CD14-positive monocyte (primary cell): Measurements from ENCODE around the gene CACNB4. TPM values are rescaled to one million over a fixed set of nuclear protein-coding genes. Genes with fewer than 3 reads are reported as not detected.
A peak's percentile ranks its signal among the peaks of the same experiment; 100 is the strongest.

Source experiments
- DNase-seq, 3 donors: peaks; one replicate each; pipeline ENCODE4 v3.0.0-alpha.2; 2011 to 2022
- H2AFZ ChIP-seq: 2 replicates; pipeline ENCODE4 v1.6.0; 2012; ENCODE audit warnings: mild to moderate bottlenecking, low read depth, low read length, inconsistent platforms; ENCODE audit not compliant: insufficient read depth, poor library complexity, severe bottlenecking
- H3K27ac ChIP-seq, 2 donors: 1 replicate in 1 of 2; 2 replicates in 1 of 2; pipeline ENCODE4 v1.5.1; 2012 to 2013; ENCODE audit warnings: low read length in 2 of 2, control low read depth in 1 of 2, inconsistent platforms in 1 of 2, low read depth in 1 of 2, mild to moderate bottlenecking in 1 of 2
- H3K27me3 ChIP-seq, 2 donors: one replicate each; pipeline versions ENCODE4 v1.6.0 to v1.6.1; 2011 to 2013; ENCODE audit warnings: low read length in 2 of 2; ENCODE audit not compliant: control insufficient read depth in 2 of 2, insufficient read depth in 2 of 2
- H3K36me3 ChIP-seq, 2 donors: replicated peaks in 1 of 2; 1 replicate in 1 of 2; 2 replicates in 1 of 2; pipeline versions ENCODE4 v1.5.1 to v1.6.1; 2012 to 2013; ENCODE audit warnings: low read length in 2 of 2, control low read depth in 1 of 2, inconsistent platforms in 1 of 2, mild to moderate bottlenecking in 1 of 2; ENCODE audit not compliant: insufficient read depth in 2 of 2, control insufficient read depth in 1 of 2
- H3K4me1 ChIP-seq, 2 donors: 1 replicate in 1 of 2; 2 replicates in 1 of 2; pipeline versions ENCODE4 v1.5.1 to v1.6.1; 2012 to 2013; ENCODE audit warnings: low read length in 2 of 2, control low read depth in 1 of 2, inconsistent platforms in 1 of 2, mild to moderate bottlenecking in 1 of 2, moderate library complexity in 1 of 2; ENCODE audit not compliant: insufficient read depth in 2 of 2, control insufficient read depth in 1 of 2
- H3K4me2 ChIP-seq: replicated peaks from 2 replicates; pipeline ENCODE3; 2012; ENCODE audit warnings: low read length, moderate library complexity, mild to moderate bottlenecking; ENCODE audit not compliant: poor library complexity, severe bottlenecking; ENCODE audit errors: extremely low read depth
- H3K4me3 ChIP-seq, 3 experiments: fragments of 200-600 bp in 1 of 3; sonication (generic) in 1 of 3; replicated peaks in 1 of 3; 1 replicate in 2 of 3; 2 replicates in 1 of 3; pipeline ENCODE4 v1.5.1; 2011 to 2013; ENCODE audit warnings: low read length in 3 of 3, mild to moderate bottlenecking in 3 of 3, control low read depth in 2 of 3, low read depth in 2 of 3, inconsistent platforms in 1 of 3, moderate library complexity in 1 of 3
- H3K79me2 ChIP-seq: 2 replicates; pipeline ENCODE4 v1.6.0; 2012; ENCODE audit warnings: mild to moderate bottlenecking, control low read depth, inconsistent platforms, low read length, moderate library complexity; ENCODE audit not compliant: insufficient read depth
- H3K9ac ChIP-seq: 2 replicates; pipeline ENCODE4 v1.6.0; 2017; ENCODE audit warnings: low read length, mild to moderate bottlenecking; ENCODE audit not compliant: insufficient read depth, poor library complexity, severe bottlenecking
- H3K9me3 ChIP-seq, 2 donors: replicated peaks in 1 of 2; 1 replicate in 1 of 2; 2 replicates in 1 of 2; pipeline versions ENCODE4 v1.5.1 to v1.6.1; 2012 to 2013; ENCODE audit warnings: low read length in 2 of 2, control low read depth in 1 of 2; ENCODE audit not compliant: control insufficient read depth in 1 of 2, insufficient read depth in 1 of 2
- H4K20me1 ChIP-seq: 2 replicates; pipeline ENCODE4 v1.6.0; 2012; ENCODE audit warnings: mild to moderate bottlenecking, low read length, control low read depth, moderate library complexity; ENCODE audit not compliant: insufficient read depth
- H3K27ac Mint-ChIP-seq, 7 donors: one replicate each; pipeline ENCODE4 v1.8.0; 2020; ENCODE audit warnings: mild to moderate bottlenecking in 7 of 7, mixed read lengths in 7 of 7, moderate library complexity in 6 of 7, inconsistent platforms in 2 of 7
- H3K27me3 Mint-ChIP-seq, 3 donors: one replicate each; pipeline ENCODE4 v1.8.0; 2021 to 2022; ENCODE audit warnings: low read depth in 3 of 3, mild to moderate bottlenecking in 3 of 3, mixed read lengths in 3 of 3, moderate library complexity in 3 of 3, inconsistent platforms in 1 of 3
- H3K36me3 Mint-ChIP-seq, 2 donors: one replicate each; pipeline ENCODE4 v1.8.0; 2020; ENCODE audit warnings: mixed read lengths in 2 of 2, inconsistent platforms in 1 of 2, mild to moderate bottlenecking in 1 of 2
- H3K4me1 Mint-ChIP-seq: one replicate; pipeline ENCODE4 v1.8.0; 2020; ENCODE audit warnings: mild to moderate bottlenecking, mixed read lengths
- H3K4me3 Mint-ChIP-seq, 2 donors: one replicate each; pipeline ENCODE4 v1.8.0; 2020; ENCODE audit warnings: mild to moderate bottlenecking in 2 of 2, mixed read lengths in 2 of 2, moderate library complexity in 1 of 2
- H3K9me3 Mint-ChIP-seq, 7 donors: one replicate each; pipeline ENCODE4 v1.8.0; 2020 to 2022; ENCODE audit warnings: mixed read lengths in 7 of 7, mild to moderate bottlenecking in 6 of 7, moderate library complexity in 6 of 7, inconsistent platforms in 2 of 7
- WGBS: methylation state at CpG from one replicate; pipeline ENCODE4 v1.1.5; 2013; ENCODE audit warnings: missing lambda C conversion rate; ENCODE audit not compliant: insufficient coverage; 5-methylcytosine and 5-hydroxymethylcytosine counted together
- intact Hi-C, 2 donors: fragments of 100-400 bp; cut with micrococcal nuclease; formaldehyde crosslinking; loops; one replicate each; pipeline versions ENCODE4 v1.15.0 to v1.15.1; 2023
- polyA plus RNA-seq, 3 donors: library from polyadenylated mRNA; depleted of rRNA in 1 of 3; unstranded in 2 of 3; stranded (reverse) in 1 of 3; fragments of 300-500 nt in 2 of 3; fragments of >200 nt in 1 of 3; fragmentation: Illumina TruSeq in 2 of 3; gene quantifications; 1 replicate in 2 of 3; 2 replicates in 1 of 3; pipeline ENCODE4 v1.2.3, GENCODE V29; 2012 to 2021
- TF ChIP-seq, protein P1 (sequence below): fragments of 200-600 bp; IDR thresholded peaks from one replicate; pipeline ENCODE4 v1.8.0; 2022; ENCODE audit warnings: antibody characterized with exemption, mild to moderate bottlenecking

Gene CACNB4
- polyA plus RNA-seq, 3 donors, result 0.44 to 1.9 (median 1.1) TPM

GRCh38 chr2:151999053-151999452, 99.8 kb downstream of the CACNB4 start:
- H3K4me3 Mint-ChIP-seq, result no peak overlapping the region
- H3K9me3 Mint-ChIP-seq, result no peaks in the 10 kb centered on the region
- no peaks in the 10 kb centered on the region for H3K36me3 ChIP-seq
- no peak overlapping the region for H3K27ac Mint-ChIP-seq
- no peak overlapping the region for H3K9ac ChIP-seq
- no peak overlapping the region for H3K4me3 ChIP-seq
- peaks cover 0 to 3% of the 10 kb centered on the region in 2 donors for H3K36me3 Mint-ChIP-seq
- H4K20me1 ChIP-seq, result no peaks in the 10 kb centered on the region
- no peaks in the 10 kb centered on the region for H3K79me2 ChIP-seq
- no peaks in the 10 kb centered on the region for H3K9me3 ChIP-seq
- peaks cover 2% of the 10 kb centered on the region for H3K4me1 Mint-ChIP-seq
- no peaks in the 10 kb centered on the region for H3K27me3 ChIP-seq
- intact Hi-C loops, result no loop called here
- 17% methylated on average over 3 of the region's 6 CpGs for WGBS
- DNase-seq, result peak; percentile 30 to 53 (median 52)
- no peak overlapping the region for H2AFZ ChIP-seq
- H3K27me3 Mint-ChIP-seq, result peaks cover 0 to 2% (median 1%) of the 10 kb centered on the region in 3 donors
- H3K4me1 ChIP-seq, result peaks cover 0 to under 1% of the 10 kb centered on the region in 2 donors
- no peak overlapping the region for H3K27ac ChIP-seq
- H3K4me2 ChIP-seq, result no peak overlapping the region
- TF ChIP-seq, protein P1, sequence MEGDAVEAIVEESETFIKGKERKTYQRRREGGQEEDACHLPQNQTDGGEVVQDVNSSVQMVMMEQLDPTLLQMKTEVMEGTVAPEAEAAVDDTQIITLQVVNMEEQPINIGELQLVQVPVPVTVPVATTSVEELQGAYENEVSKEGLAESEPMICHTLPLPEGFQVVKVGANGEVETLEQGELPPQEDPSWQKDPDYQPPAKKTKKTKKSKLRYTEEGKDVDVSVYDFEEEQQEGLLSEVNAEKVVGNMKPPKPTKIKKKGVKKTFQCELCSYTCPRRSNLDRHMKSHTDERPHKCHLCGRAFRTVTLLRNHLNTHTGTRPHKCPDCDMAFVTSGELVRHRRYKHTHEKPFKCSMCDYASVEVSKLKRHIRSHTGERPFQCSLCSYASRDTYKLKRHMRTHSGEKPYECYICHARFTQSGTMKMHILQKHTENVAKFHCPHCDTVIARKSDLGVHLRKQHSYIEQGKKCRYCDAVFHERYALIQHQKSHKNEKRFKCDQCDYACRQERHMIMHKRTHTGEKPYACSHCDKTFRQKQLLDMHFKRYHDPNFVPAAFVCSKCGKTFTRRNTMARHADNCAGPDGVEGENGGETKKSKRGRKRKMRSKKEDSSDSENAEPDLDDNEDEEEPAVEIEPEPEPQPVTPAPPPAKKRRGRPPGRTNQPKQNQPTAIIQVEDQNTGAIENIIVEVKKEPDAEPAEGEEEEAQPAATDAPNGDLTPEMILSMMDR, result peak; percentile 94

GRCh38 chr2:151996243-151997003, 102.4 kb downstream of the CACNB4 start:
- no peak overlapping the region for H3K27ac ChIP-seq

More at GRCh38 chr2:151996243-151997003, 102.4 kb downstream of the CACNB4 start:
- Histone ChIP-seq H3K4me2 (no peak overlapping the region), H3K4me3 (no peak overlapping the region), H4K20me1 (no peaks in the 10 kb centered on the region), H3K9ac (no peak overlapping the region), H3K79me2 (no peaks in the 10 kb centered on the region), H3K27me3 (no peaks in the 10 kb centered on the region), H3K9me3 (no peaks in the 10 kb centered on the region), H2AFZ (no peak overlapping the region), H3K36me3 (no peaks in the 10 kb centered on the region), H3K4me1 (no peaks in the 10 kb centered on the region)
- H3K36me3 Mint-ChIP-seq, result peaks cover 0 to 3% of the 10 kb centered on the region in 2 donors
- intact Hi-C loops, result no loop called here
- H3K27me3 Mint-ChIP-seq, result peaks cover 0 to 2% (median 1%) of the 10 kb centered on the region in 3 donors
- no peaks in the 10 kb centered on the region for H3K9me3 Mint-ChIP-seq
- no peak overlapping the region for H3K4me3 Mint-ChIP-seq
- 100% methylated on average over 2 of the region's 2 CpGs for WGBS
- H3K4me1 Mint-ChIP-seq, result peaks cover 4% of the 10 kb centered on the region
- no peak for DNase-seq
- TF ChIP-seq, protein P1, result no peak
- no peak overlapping the region for H3K27ac Mint-ChIP-seq
